GM12873 (cell line): Measurements from ENCODE around the gene DDC.

Source experiments
- CTCF ChIP-seq: IDR thresholded peaks from 2 replicates; pipeline ENCODE4 v1.5.1; 2012; ENCODE audit warnings: low read depth, mild to moderate bottlenecking, moderate library complexity, low read length, control low read depth; ENCODE audit not compliant: insufficient read depth; ENCODE audit errors: missing control alignments

The DDC gene

GRCh38 chr7:50426280-50427045 lies 138.7 kb downstream of the DDC start:
- TF ChIP-seq CTCF = no peak

DNA sequence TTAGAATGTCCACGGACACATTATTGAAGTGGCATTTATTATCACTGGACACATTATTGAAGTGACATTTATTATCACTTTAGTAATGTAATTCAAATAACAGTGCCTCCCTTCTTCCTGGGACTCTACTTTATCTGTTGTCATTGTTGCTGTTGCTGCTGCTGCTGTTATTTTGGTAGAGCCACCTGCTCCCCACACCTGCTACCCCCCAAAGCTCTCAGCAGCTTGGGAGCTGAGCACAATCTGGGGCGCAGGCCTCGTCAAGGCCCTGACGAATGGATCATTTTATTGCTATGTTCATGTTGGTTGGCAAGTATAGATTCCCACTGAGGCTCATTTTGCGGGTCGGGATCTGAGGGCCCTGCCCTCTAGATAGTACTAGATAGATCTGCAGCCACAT lies 139.9 kb downstream of the DDC start:
- TF ChIP-seq CTCF = no peak

- TF ChIP-seq CTCF = no peak
Measured at GRCh38 chr7:50423860-50424259, 141.3 kb downstream of the DDC start.

GRCh38 chr7:50422858-50423257 lies 142.3 kb downstream of the DDC start:
- no peak for TF ChIP-seq CTCF

GRCh38 chr7:50421043-50421442 lies 144.2 kb downstream of the DDC start:
- TF ChIP-seq CTCF = no peak

- no peak for TF ChIP-seq CTCF
Measured at GRCh38 chr7:50418526-50419290, 146.5 kb downstream of the DDC start.

- TF ChIP-seq CTCF = peak; percentile 95
Measured at GRCh38 chr7:50418086-50418515, 147.1 kb downstream of the DDC start.
